ENCODE data around the gene HSPA1A.

DNA sequence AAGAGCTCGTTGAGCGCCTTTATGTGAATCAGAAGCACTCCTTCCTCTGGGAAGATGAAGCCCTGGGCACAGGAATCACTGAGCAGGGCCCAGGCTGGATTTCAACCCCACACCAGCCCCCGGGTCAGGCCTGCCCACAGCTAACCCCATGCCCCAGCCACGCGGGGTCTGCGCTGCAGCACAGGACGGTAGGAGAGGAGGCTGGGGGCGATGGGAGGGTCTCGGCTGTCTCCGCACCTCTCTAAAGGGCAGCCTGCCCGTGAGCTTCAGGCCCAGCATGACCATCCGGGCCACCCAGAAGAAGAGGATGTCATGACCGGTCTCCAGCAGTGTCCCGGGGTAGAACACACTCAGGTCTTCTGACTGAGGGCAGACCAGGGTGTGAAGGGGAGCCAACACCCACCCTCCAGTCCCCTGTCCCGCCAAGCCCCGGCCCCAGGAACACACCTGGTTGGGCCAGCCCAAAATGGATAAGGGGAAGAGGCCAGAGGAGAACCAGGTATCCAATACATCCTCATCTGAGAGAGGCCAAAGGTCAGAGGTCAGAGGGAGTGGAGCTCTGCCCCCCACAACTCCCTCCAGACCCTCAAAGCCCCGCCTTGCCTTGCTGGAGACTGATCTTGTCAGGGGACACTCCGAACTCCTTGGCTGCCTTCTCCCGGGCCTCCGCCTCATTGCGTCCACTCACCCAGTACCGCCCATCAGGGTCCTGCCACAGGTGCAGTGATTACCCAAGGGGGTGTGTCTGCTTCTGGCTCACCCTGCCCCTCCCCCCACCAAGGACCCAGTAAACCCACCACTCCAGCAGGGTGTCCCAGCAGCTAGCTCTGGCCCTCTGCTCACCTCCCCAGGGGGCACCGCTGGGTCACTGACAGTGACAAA lies 33.9 kb upstream of the HSPA1A start:
- TF ChIP-seq TAF1 (IDR thresholded peaks at IDR 0.05; ENCODE audit: borderline replicate concordance, insufficient read depth, low read length), result no peak
- no peak; the same call in 1 of the 2 replicates for TF ChIP-seq POLR2AphosphoS5 (IDR thresholded peaks at IDR 0.05; ENCODE audit: low read depth, low read length)
- no peak for TF ChIP-seq SIN3A (IDR thresholded peaks at IDR 0.05; ENCODE audit: borderline replicate concordance, insufficient read depth, low read length)

Data from PFSK-1 (cell line).